Measurements from ENCODE around the gene EEF1A2.
"Not testable (repeated sequence)": the region's sequence is repeated elsewhere in the genome, so short reads cannot be mapped to it uniquely, and the experiment has no call there.

The EEF1A2 gene

GRCh38 chr20:63520504-63520933, 21.6 kb upstream of the EEF1A2 start, which contains the start of gene PPDPF:
Gene PPDPF, plus strand, starts transcription at chr20:63520765. Its CDS starts 544 bp downstream, at chr20:63521309.
- DNase-seq (ENCODE audit: low read depth), result peak; percentile 66
- H3K4me3 ChIP-seq (ENCODE audit: control insufficient read depth, low read depth, low read length), result peak within 1 kb of the TSS; percentile 72
- TF ChIP-seq, protein P1, sequence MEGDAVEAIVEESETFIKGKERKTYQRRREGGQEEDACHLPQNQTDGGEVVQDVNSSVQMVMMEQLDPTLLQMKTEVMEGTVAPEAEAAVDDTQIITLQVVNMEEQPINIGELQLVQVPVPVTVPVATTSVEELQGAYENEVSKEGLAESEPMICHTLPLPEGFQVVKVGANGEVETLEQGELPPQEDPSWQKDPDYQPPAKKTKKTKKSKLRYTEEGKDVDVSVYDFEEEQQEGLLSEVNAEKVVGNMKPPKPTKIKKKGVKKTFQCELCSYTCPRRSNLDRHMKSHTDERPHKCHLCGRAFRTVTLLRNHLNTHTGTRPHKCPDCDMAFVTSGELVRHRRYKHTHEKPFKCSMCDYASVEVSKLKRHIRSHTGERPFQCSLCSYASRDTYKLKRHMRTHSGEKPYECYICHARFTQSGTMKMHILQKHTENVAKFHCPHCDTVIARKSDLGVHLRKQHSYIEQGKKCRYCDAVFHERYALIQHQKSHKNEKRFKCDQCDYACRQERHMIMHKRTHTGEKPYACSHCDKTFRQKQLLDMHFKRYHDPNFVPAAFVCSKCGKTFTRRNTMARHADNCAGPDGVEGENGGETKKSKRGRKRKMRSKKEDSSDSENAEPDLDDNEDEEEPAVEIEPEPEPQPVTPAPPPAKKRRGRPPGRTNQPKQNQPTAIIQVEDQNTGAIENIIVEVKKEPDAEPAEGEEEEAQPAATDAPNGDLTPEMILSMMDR (conservative IDR thresholded peaks at IDR 0.05; ENCODE audit: control insufficient read depth, insufficient read depth, low read depth, low read length), result no peak

DNA sequence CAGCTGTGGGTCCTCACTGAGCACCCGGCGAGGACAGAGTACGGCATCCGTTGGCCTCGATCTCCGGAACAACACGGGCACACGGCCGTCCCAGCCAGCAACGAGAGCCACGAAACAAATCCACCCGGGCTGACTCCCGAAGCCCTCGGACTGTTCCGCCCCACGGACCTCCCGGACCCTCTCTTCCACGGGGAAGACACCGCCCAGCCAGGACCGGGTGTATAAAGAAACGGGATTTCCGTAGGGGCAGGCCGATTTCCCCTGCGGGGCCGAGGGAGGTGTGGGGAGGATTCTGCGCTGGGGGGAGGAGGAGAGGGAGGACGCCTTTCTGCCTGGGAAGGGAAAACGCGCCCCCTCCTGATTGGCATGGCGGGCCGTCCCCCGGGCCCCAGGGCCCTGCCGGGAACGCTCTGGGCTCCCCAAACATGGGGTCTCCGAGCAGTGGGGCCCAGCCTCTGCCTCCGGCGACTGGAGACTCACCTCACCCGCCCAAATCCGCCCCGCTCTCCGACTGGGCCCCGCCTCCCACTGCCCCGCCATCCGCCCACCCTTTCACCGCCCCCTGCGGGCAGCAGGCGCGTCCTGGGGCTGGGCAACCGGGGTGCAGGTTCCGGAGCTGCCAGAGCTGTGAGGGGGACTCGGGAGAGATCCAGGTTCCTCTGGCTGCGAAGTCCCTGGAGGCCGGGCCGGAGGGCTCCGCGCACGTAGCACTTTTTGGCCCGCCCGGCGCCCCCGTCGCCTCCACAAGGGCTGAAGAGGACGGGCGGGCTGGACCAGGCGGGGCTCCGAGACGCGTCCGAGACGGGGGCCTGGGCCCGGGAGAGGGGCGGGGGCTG, 21.0 kb upstream of the EEF1A2 start:
- peak overlapping the region; percentile 52 for H3K4me3 ChIP-seq (ENCODE audit: control insufficient read depth, low read depth, low read length)
- TF ChIP-seq, protein P1 (conservative IDR thresholded peaks at IDR 0.05; ENCODE audit: control insufficient read depth, insufficient read depth, low read depth, low read length), result no peak
- DNase-seq (ENCODE audit: low read depth), result no peak

DNA sequence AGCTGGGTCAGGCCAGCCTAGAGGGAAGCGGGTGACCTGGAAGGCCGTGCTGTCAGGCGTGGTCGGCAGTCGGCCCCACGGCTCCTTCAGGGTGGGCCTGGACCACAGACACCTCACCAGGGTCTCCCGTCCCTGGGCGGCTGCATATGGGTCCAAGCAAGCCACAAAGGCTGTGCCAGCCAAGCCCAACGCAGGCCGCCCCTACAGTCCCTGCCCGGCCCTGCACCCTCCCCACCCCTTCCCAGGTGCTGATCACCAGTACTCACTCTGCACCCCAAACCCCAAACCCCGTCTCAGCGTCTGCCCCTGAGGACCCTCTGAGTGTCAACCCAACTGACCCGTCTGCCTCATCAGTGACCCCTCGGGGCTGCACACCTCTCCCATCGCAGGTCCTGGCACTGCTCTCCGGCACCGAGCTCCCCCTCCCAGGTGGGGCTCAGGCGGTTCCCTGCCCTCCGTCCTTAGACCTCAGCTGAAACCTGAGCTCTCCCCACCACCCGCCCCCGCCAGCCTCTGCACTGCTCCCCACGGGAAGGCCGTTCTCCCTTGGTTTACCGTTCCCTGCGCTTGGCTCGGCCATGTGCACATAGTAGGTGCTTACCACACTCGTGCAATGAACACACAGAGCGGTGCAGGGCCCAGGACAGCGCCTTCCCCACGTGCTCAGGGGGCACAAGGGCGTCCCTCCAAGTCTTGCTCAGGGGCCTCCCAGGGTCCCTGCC, 20.2 kb upstream of the EEF1A2 start:
- TF ChIP-seq, protein P1 (conservative IDR thresholded peaks at IDR 0.05; ENCODE audit: control insufficient read depth, insufficient read depth, low read depth, low read length), result no peak
- no peak for DNase-seq (ENCODE audit: low read depth)
- peak overlapping the region; percentile 52 for H3K4me3 ChIP-seq (ENCODE audit: control insufficient read depth, low read depth, low read length)

GRCh38 chr20:63518351-63518861, 19.5 kb upstream of the EEF1A2 start:
- no peak for DNase-seq (ENCODE audit: low read depth)
- TF ChIP-seq, protein P1 (conservative IDR thresholded peaks at IDR 0.05; ENCODE audit: control insufficient read depth, insufficient read depth, low read depth, low read length), result no peak
- no peak overlapping the region for H3K4me3 ChIP-seq (ENCODE audit: control insufficient read depth, low read depth, low read length)

GRCh38 chr20:63517376-63518309, 18.8 kb upstream of the EEF1A2 start:
- H3K4me3 ChIP-seq (ENCODE audit: control insufficient read depth, low read depth, low read length), result no peak overlapping the region
- TF ChIP-seq, protein P1 (conservative IDR thresholded peaks at IDR 0.05; ENCODE audit: control insufficient read depth, insufficient read depth, low read depth, low read length), result no peak
- no peak for DNase-seq (ENCODE audit: low read depth)

GRCh38 chr20:63514520-63514919, 15.6 kb upstream of the EEF1A2 start:
- peak; percentile 18 for DNase-seq (ENCODE audit: low read depth)
- not testable (repeated sequence) for H3K4me3 ChIP-seq (ENCODE audit: control insufficient read depth, low read depth, low read length)

All from fibroblast of mammary gland (primary cell).